ENCODE data around the gene ZNF710. TPM values are rescaled to one million over a fixed set of nuclear protein-coding genes. Genes with fewer than 3 reads are reported as not detected.

The ZNF710 gene
- total and polyA plus RNA-seq, 9 of the 15 experiments (the other 6 are each of a cell fraction or from before 2014, with no cell fraction given): 0.56 to 14.2 (median 5.2) TPM

DNA sequence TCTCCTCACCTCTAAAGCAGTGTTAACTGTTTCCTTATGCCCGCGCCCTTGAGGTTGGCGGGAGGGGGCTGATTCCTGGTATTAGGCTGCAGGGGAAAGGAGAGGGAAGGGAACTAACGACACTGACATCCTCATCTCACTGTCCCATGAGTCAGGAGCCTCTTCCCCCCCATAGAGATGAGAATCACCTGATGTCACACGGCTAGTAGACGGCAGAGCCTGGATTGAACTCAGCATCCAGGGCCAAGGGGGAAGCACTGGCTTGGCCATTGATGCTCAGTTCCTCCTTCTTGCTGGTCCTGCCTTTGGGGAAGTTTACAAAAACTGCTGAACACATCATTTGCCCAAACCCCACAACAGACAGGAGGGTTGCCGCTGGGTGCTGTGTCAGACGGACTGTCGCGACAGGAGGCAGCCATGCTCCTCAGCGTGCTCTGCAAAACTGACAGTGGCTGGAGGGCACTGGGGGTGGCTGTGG lies 62.7 kb downstream of the ZNF710 start (continued):
- TF ChIP-seq, protein P1, sequence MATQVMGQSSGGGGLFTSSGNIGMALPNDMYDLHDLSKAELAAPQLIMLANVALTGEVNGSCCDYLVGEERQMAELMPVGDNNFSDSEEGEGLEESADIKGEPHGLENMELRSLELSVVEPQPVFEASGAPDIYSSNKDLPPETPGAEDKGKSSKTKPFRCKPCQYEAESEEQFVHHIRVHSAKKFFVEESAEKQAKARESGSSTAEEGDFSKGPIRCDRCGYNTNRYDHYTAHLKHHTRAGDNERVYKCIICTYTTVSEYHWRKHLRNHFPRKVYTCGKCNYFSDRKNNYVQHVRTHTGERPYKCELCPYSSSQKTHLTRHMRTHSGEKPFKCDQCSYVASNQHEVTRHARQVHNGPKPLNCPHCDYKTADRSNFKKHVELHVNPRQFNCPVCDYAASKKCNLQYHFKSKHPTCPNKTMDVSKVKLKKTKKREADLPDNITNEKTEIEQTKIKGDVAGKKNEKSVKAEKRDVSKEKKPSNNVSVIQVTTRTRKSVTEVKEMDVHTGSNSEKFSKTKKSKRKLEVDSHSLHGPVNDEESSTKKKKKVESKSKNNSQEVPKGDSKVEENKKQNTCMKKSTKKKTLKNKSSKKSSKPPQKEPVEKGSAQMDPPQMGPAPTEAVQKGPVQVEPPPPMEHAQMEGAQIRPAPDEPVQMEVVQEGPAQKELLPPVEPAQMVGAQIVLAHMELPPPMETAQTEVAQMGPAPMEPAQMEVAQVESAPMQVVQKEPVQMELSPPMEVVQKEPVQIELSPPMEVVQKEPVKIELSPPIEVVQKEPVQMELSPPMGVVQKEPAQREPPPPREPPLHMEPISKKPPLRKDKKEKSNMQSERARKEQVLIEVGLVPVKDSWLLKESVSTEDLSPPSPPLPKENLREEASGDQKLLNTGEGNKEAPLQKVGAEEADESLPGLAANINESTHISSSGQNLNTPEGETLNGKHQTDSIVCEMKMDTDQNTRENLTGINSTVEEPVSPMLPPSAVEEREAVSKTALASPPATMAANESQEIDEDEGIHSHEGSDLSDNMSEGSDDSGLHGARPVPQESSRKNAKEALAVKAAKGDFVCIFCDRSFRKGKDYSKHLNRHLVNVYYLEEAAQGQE (IDR thresholded peaks at IDR 0.05; ENCODE audit: borderline replicate concordance): no peak
- TF ChIP-seq, protein P1 (CRISPR knock-in tag; IDR thresholded peaks at IDR 0.05; ENCODE audit: low read depth): no peak
- TF ChIP-seq RBBP5 (IDR thresholded peaks at IDR 0.05; ENCODE audit: borderline replicate concordance, insufficient read depth, low read length, poor library complexity, severe bottlenecking) (peak; percentile 28), ZSCAN32 (CRISPR knock-in tag; IDR thresholded peaks at IDR 0.05) (no peak), LEF1 (IDR thresholded peaks at IDR 0.05) (no peak), CTBP1 (IDR thresholded peaks at IDR 0.05; ENCODE audit: borderline replicate concordance) (peak; percentile 98), ZNF184 (CRISPR knock-in tag; IDR thresholded peaks at IDR 0.05) (no peak), HMGN3 (IDR thresholded peaks at IDR 0.05; ENCODE audit: borderline replicate concordance, extremely low read depth, insufficient read length, low read depth, low read length) (no peak), MCM7 (IDR thresholded peaks at IDR 0.05) (no peak), ZNF785 (CRISPR knock-in tag; IDR thresholded peaks at IDR 0.05) (no peak), ZNF589 (CRISPR knock-in tag; IDR thresholded peaks at IDR 0.05; ENCODE audit: low read depth) (no peak), NR2C2 (CRISPR knock-in tag; IDR thresholded peaks at IDR 0.05) (no peak), NR2C2 (tag; IDR thresholded peaks at IDR 0.05) (peak; percentile 24; the same call in 1 of the 2 replicates), SETDB1 (IDR thresholded peaks at IDR 0.05; ENCODE audit: low read length) (no peak), ZBTB8A (IDR thresholded peaks at IDR 0.05; ENCODE audit: partially characterized antibody) (no peak), ZNF316 (IDR thresholded peaks at IDR 0.05) (peak; percentile 70), TAL1 (IDR thresholded peaks at IDR 0.05) (no peak), PRMT5 (CRISPR knock-in tag; IDR thresholded peaks at IDR 0.05) (no peak), ZNF76 (CRISPR knock-in tag; IDR thresholded peaks at IDR 0.05; ENCODE audit: borderline replicate concordance) (no peak), DPF2 (IDR thresholded peaks at IDR 0.05) (no peak)
- TF ChIP-seq, protein P2, sequence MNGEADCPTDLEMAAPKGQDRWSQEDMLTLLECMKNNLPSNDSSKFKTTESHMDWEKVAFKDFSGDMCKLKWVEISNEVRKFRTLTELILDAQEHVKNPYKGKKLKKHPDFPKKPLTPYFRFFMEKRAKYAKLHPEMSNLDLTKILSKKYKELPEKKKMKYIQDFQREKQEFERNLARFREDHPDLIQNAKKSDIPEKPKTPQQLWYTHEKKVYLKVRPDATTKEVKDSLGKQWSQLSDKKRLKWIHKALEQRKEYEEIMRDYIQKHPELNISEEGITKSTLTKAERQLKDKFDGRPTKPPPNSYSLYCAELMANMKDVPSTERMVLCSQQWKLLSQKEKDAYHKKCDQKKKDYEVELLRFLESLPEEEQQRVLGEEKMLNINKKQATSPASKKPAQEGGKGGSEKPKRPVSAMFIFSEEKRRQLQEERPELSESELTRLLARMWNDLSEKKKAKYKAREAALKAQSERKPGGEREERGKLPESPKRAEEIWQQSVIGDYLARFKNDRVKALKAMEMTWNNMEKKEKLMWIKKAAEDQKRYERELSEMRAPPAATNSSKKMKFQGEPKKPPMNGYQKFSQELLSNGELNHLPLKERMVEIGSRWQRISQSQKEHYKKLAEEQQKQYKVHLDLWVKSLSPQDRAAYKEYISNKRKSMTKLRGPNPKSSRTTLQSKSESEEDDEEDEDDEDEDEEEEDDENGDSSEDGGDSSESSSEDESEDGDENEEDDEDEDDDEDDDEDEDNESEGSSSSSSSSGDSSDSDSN (IDR thresholded peaks at IDR 0.05; ENCODE audit: borderline replicate concordance in 1 of 2, low read depth in 2 of 2, low read length in 2 of 2): no peak

Measured in K562 (cell line).